ENCODE results near the gene SLC9A5.

GRCh38 chr16:67234180-67234597 lies 14.6 kb upstream of the SLC9A5 start:
- TF ChIP-seq HNRNPL (IDR thresholded peaks at IDR 0.05; ENCODE audit: low read depth, low read length), result no peak
- TF ChIP-seq NR2C2 (CRISPR knock-in tag; IDR thresholded peaks at IDR 0.05), result no peak
- no peak for TF ChIP-seq NR2C2 (tag; IDR thresholded peaks at IDR 0.05)
- TF ChIP-seq UBTF (IDR thresholded peaks at IDR 0.05; ENCODE audit: borderline replicate concordance in 1 of 2, low read depth in 2 of 2, low read length in 2 of 2), result no peak
- TF ChIP-seq JUND (IDR thresholded peaks at IDR 0.05; ENCODE audit: borderline replicate concordance, low read depth, low read length), result no peak
- no peak for TF ChIP-seq JUND (tag; IDR thresholded peaks at IDR 0.05; ENCODE audit: borderline replicate concordance, low read depth, low read length)

Measured in K562 (cell line).